Esophagus (tissue), 2 donors: ENCODE results near the gene B3GNT3. TPM values are rescaled to one million over a fixed set of nuclear protein-coding genes. Genes with fewer than 3 reads are reported as not detected.
"Not testable (repeated sequence)": the region's sequence is repeated elsewhere in the genome, so short reads cannot be mapped to it uniquely, and the experiment has no call there.

ENCODE experiments used
- H3K27ac ChIP-seq, 2 donors: one replicate each; pipeline ENCODE4 v1.5.1; 2013; ENCODE audit warnings: low read depth in 2 of 2, mild to moderate bottlenecking in 2 of 2, inconsistent platforms in 1 of 2, low read length in 1 of 2, moderate library complexity in 1 of 2
- H3K27me3 ChIP-seq, 2 donors: one replicate each; pipeline ENCODE4 v1.6.1; 2013; ENCODE audit warnings: low read length in 2 of 2, control low read depth in 1 of 2, mild to moderate bottlenecking in 1 of 2; ENCODE audit not compliant: insufficient read depth in 2 of 2, control insufficient read depth in 1 of 2
- H3K36me3 ChIP-seq, 2 donors: one replicate each; pipeline ENCODE4 v1.6.1; 2013; ENCODE audit warnings: low read length in 1 of 2; ENCODE audit not compliant: control insufficient read depth in 2 of 2, insufficient read depth in 2 of 2
- H3K4me1 ChIP-seq, 2 donors: one replicate each; pipeline ENCODE4 v1.6.1; 2013; ENCODE audit warnings: low read length in 1 of 2; ENCODE audit not compliant: control insufficient read depth in 2 of 2, insufficient read depth in 2 of 2
- H3K4me3 ChIP-seq, 2 donors: one replicate each; pipeline ENCODE4 v1.5.1; 2013; ENCODE audit warnings: low read length in 2 of 2, mild to moderate bottlenecking in 2 of 2, low read depth in 1 of 2, moderate library complexity in 1 of 2
- H3K9me3 ChIP-seq, 2 donors: one replicate each; pipeline ENCODE4 v1.6.1; 2013; ENCODE audit warnings: mild to moderate bottlenecking in 2 of 2, low read depth in 1 of 2, low read length in 1 of 2, moderate library complexity in 1 of 2; ENCODE audit not compliant: control insufficient read depth in 2 of 2, insufficient read depth in 1 of 2
- WGBS, 2 donors: extraction: QIAGEN DNeasy Blood & Tissue Kit; methylation state at CpG; one replicate each; pipeline ENCODE4 v1.1.7; 2013; 5-methylcytosine and 5-hydroxymethylcytosine counted together
- polyA plus RNA-seq, 2 donors: library from polyadenylated mRNA; stranded (reverse); fragments of 200-250 nt; gene quantifications; one replicate each; pipeline ENCODE4 v1.2.3, GENCODE V29; 2013
- donor health status: healthy with polysubstance abuse.
- donor health status: Bipolar disorder and iron deficiency.

Gene B3GNT3
- polyA plus RNA-seq, 2 donors, result 12.2 to 45.1 TPM

DNA sequence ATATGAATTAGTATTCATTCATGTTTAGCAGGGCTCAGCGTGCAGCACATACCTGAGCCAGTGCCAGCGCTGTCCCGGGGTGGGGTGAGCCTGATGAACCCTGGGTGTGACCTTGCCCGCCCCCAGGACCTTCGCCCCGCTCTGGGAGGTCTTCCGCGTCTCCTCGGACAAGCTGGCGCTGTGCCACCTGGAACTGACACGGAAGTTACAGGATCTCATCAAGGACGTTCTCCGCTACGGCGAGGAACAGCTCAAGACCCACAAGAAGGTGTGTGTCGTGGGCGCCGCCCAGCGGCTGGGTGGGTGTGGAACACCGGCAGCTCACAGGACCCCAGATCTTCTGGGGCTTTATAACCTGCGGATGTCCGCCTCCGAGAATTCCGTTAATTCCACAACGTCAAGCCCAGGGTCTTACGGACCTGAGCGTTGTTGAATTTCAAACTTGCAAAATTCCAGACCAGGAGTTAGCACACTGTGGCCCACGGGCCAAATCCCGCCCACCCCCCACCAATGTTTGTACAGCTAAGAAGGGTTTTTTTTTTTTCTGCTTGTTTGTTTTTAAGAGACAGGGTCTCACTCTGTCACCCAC, 28.3 kb upstream of the B3GNT3 start:
- Histone ChIP-seq H3K4me3 (no peak overlapping the region), H3K9me3 (peaks cover 0 to 4% of the 10 kb centered on the region in 2 donors), H3K36me3 (peaks cover 0 to 2% of the 10 kb centered on the region in 2 donors), H3K27me3 (no peaks in the 10 kb centered on the region), H3K4me1 (peaks cover 0 to 2% of the 10 kb centered on the region in 2 donors), H3K27ac (no peak overlapping the region)
- WGBS, 2 donors, result 13 to 15% methylated on average over 29 of the region's 29 CpGs

- H3K36me3 ChIP-seq, result peaks cover 0 to 2% of the 10 kb centered on the region in 2 donors
- WGBS, 2 donors, result 33 to 40% methylated on average over 1 of the region's 1 CpG
- peaks cover 0 to 3% of the 10 kb centered on the region in 2 donors for H3K9me3 ChIP-seq
- no peak overlapping the region for H3K27ac ChIP-seq
- H3K4me1 ChIP-seq, result peaks cover 0 to 2% of the 10 kb centered on the region in 2 donors
- H3K4me3 ChIP-seq, result no peak overlapping the region
- H3K27me3 ChIP-seq, result no peaks in the 10 kb centered on the region
These were observed 27.4 kb upstream of the B3GNT3 start for GRCh38 chr19:17767559-17767958.

GRCh38 chr19:17770613-17771012, 24.3 kb upstream of the B3GNT3 start:
- Histone ChIP-seq H3K27ac (no peak overlapping the region), H3K36me3 (peaks cover 0 to 2% of the 10 kb centered on the region in 2 donors), H3K4me3 (no peak overlapping the region), H3K4me1 (peaks cover 0 to 2% of the 10 kb centered on the region in 2 donors), H3K27me3 (no peaks in the 10 kb centered on the region), H3K9me3 (no peaks in the 10 kb centered on the region)
- whole genome bisulfite sequencing, 2 donors, result 68 to 82% methylated on average over 13 of the region's 13 CpGs

DNA sequence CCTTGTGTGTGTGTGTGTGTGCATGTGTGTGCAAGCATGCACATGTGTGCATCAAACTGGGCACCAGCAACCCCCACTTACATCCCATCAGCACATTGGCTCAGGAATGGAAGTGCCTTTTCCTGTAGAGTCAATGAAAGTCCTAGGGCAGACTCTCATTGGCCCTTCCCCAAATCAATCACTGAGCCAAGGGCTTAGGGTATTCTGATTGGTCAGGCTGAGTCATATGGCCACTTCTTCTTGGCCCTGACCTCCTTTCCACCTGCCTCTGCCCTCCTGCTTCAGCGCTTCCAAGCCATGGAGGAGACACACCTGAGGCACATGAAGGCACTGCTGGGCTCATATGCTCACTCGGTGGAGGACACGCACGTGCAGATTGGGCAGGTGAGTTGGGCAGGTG, 22.8 kb upstream of the B3GNT3 start:
- WGBS, 2 donors, result 94 to 96% methylated on average over 4 of the region's 4 CpGs
- Histone ChIP-seq H3K36me3 (peaks cover 0 to 2% of the 10 kb centered on the region in 2 donors), H3K9me3 (no peaks in the 10 kb centered on the region), H3K4me3 (no peak overlapping the region), H3K4me1 (no peaks in the 10 kb centered on the region), H3K27me3 (no peaks in the 10 kb centered on the region), H3K27ac (no peak overlapping the region)

DNA sequence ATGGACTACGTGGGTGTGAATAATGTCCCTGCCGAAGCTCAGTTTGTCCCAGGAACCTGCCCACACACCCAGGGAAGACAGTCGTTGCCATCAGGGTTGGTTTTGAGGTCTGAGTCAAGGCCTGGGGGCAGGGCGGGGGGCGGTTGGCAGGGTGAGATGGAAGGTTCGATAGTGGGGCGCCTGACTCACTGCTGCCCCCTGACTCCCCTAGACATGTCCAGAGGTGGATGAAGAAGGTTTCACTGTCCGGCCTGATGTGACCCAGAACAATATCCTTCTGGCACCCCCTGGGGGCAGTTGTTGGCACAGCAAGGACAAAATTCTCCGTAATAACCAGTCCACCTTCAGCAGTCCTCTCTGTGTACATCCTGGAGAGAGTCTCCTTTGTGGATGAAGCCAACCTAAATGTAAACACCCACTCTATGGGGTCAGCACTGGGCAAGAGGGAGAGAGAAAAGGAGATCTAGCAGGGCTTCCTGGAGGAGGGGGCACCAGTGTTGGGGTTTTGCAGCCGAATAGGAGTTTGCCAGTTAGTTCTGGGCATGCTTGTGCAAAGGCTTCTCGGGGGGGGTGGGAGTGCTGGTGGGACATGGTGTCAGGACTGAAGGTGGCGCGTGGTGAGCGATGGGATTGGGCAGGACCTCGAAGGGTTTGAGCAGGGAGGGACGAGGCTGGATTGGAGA, 19.6 kb upstream of the B3GNT3 start:
- Histone ChIP-seq H3K27me3 (no peaks in the 10 kb centered on the region), H3K4me1 (peaks cover 0 to 3% of the 10 kb centered on the region in 2 donors), H3K4me3 (no peak overlapping the region), H3K27ac (no peak overlapping the region), H3K36me3 (no peaks in the 10 kb centered on the region), H3K9me3 (no peaks in the 10 kb centered on the region)
- WGBS, 2 donors, result 63 to 72% methylated on average over 16 of the region's 16 CpGs

- Histone ChIP-seq H3K27me3 (no peaks in the 10 kb centered on the region), H3K9me3 (no peaks in the 10 kb centered on the region), H3K4me3 (no peak overlapping the region), H3K4me1 (peaks cover 0 to 3% of the 10 kb centered on the region in 2 donors), H3K36me3 (no peaks in the 10 kb centered on the region), H3K27ac (no peak overlapping the region)
- WGBS, 2 donors, result 61 to 62% methylated on average over 27 of the region's 27 CpGs
These were observed 18.7 kb upstream of the B3GNT3 start for GRCh38 chr19:17775991-17776803.

GRCh38 chr19:17777840-17778239, 17.1 kb upstream of the B3GNT3 start:
- H3K27ac ChIP-seq, H3K9me3 ChIP-seq, H3K4me3 ChIP-seq, H3K36me3 ChIP-seq, H3K27me3 ChIP-seq, H3K4me1 ChIP-seq: not testable (repeated sequence)
- WGBS, 2 donors, result 79 to 80% methylated on average over 10 of the region's 10 CpGs

GRCh38 chr19:17778251-17778967, 16.5 kb upstream of the B3GNT3 start:
- Histone ChIP-seq H3K4me3 (no peak overlapping the region), H3K4me1 (peaks cover 0 to 3% of the 10 kb centered on the region in 2 donors), H3K27me3 (no peaks in the 10 kb centered on the region), H3K9me3 (no peaks in the 10 kb centered on the region), H3K36me3 (no peaks in the 10 kb centered on the region), H3K27ac (no peak overlapping the region)
- WGBS, 2 donors, result 14% methylated on average over 34 to 37 of the region's 37 CpGs
